ENCODE data around the gene COBLL1. TPM values are rescaled to one million over a fixed set of nuclear protein-coding genes. Genes with fewer than 3 reads are reported as not detected.

COBLL1 gene
- total RNA-seq, 1 experiment from 2014 or later, result 4.4 TPM

- DNase-seq (ENCODE audit: low read depth, low spot score) (no peak), ATAC-seq (no peak)
- Histone ChIP-seq H3K4me3 (ENCODE audit: low read depth in 2 of 2, low read length in 2 of 2) (no peak overlapping the region), H3K36me3 (ENCODE audit: control insufficient read depth, insufficient read depth, low read length) (no peaks in the 10 kb centered on the region), H3K27me3 (ENCODE audit: control insufficient read depth, insufficient read depth, low read length) (no peaks in the 10 kb centered on the region), H3K27ac (ENCODE audit: low read length) (no peak overlapping the region), H3K9me3 (ENCODE audit: control insufficient read depth, insufficient read depth, low read depth, low read length) (no peaks in the 10 kb centered on the region), H3K4me1 (ENCODE audit: control insufficient read depth, insufficient read depth, low read length) (no peaks in the 10 kb centered on the region)
- CTCF ChIA-PET, result no interaction called here
- no TSS peak for BruUV-seq (replicated peaks)
- TF ChIP-seq POLR2AphosphoS5 (IDR thresholded peaks at IDR 0.05; ENCODE audit: low read depth, low read length), result no peak
- no peak for TF ChIP-seq REST (IDR thresholded peaks at IDR 0.05; ENCODE audit: insufficient read depth in 1 of 2, low read depth in 2 of 2, low read length in 1 of 2)
- no peak for TF ChIP-seq SIN3A (IDR thresholded peaks at IDR 0.05; ENCODE audit: borderline replicate concordance, insufficient read depth, low read depth, low read length)
- intact Hi-C loops (cut with micrococcal nuclease; ENCODE audit: unreplicated experiment), result no loop called here
- POLR2A ChIA-PET, result no interaction called here
- in situ Hi-C loops (cut with HindIII; ENCODE audit: low pct_unique_long_range_greater_than_20kb, low sequenced_read_pairs), result no loop called here
These were observed 174.1 kb downstream of the COBLL1 start for GRCh38 chr2:164667566-164667965.

GRCh38 chr2:164664070-164664469, 177.6 kb downstream of the COBLL1 start:
- in situ Hi-C loops (cut with HindIII; ENCODE audit: low pct_unique_long_range_greater_than_20kb, low sequenced_read_pairs) (no loop called here), intact Hi-C loops (cut with micrococcal nuclease; ENCODE audit: unreplicated experiment) (no loop called here)
- ATAC-seq, result no peak
- no peaks in the 10 kb centered on the region for H3K27me3 ChIP-seq (ENCODE audit: control insufficient read depth, insufficient read depth, low read length)
- no peak overlapping the region for H3K4me3 ChIP-seq (ENCODE audit: low read depth in 2 of 2, low read length in 2 of 2)
- no peaks in the 10 kb centered on the region for H3K4me1 ChIP-seq (ENCODE audit: control insufficient read depth, insufficient read depth, low read length)
- DNase-seq (ENCODE audit: low read depth, low spot score), result no peak
- no peaks in the 10 kb centered on the region for H3K36me3 ChIP-seq (ENCODE audit: control insufficient read depth, insufficient read depth, low read length)
- no peaks in the 10 kb centered on the region for H3K9me3 ChIP-seq (ENCODE audit: control insufficient read depth, insufficient read depth, low read depth, low read length)
- no peak for TF ChIP-seq POLR2AphosphoS5 (IDR thresholded peaks at IDR 0.05; ENCODE audit: low read depth, low read length)
- H3K27ac ChIP-seq (ENCODE audit: low read length), result no peak overlapping the region
- POLR2A ChIA-PET, result no interaction called here
- CTCF ChIA-PET, result no interaction called here
- no TSS peak for BruUV-seq (replicated peaks)

GRCh38 chr2:164662868-164663631, 178.6 kb downstream of the COBLL1 start:
- Histone ChIP-seq H3K4me1 (ENCODE audit: control insufficient read depth, insufficient read depth, low read length) (no peaks in the 10 kb centered on the region), H3K9me3 (ENCODE audit: control insufficient read depth, insufficient read depth, low read depth, low read length) (no peaks in the 10 kb centered on the region), H3K27me3 (ENCODE audit: control insufficient read depth, insufficient read depth, low read length) (no peaks in the 10 kb centered on the region), H3K36me3 (ENCODE audit: control insufficient read depth, insufficient read depth, low read length) (no peaks in the 10 kb centered on the region), H3K27ac (ENCODE audit: low read length) (no peak overlapping the region), H3K4me3 (ENCODE audit: low read depth in 2 of 2, low read length in 2 of 2) (no peak overlapping the region)
- no TSS peak for BruUV-seq (replicated peaks)
- CTCF ChIA-PET, result no interaction called here
- DNase-seq (ENCODE audit: low read depth, low spot score), result no peak
- in situ Hi-C loops (cut with HindIII; ENCODE audit: low pct_unique_long_range_greater_than_20kb, low sequenced_read_pairs), result no loop called here
- TF ChIP-seq POLR2AphosphoS5 (IDR thresholded peaks at IDR 0.05; ENCODE audit: low read depth, low read length), result no peak
- no peak for TF ChIP-seq TCF7L2 (IDR thresholded peaks at IDR 0.05; ENCODE audit: low read depth, low read length)
- TF ChIP-seq REST (IDR thresholded peaks at IDR 0.05; ENCODE audit: insufficient read depth in 1 of 2, low read depth in 2 of 2, low read length in 1 of 2), result no peak
- no peak for TF ChIP-seq CTCF (IDR thresholded peaks at IDR 0.05)
- no peak for TF ChIP-seq SIN3A (IDR thresholded peaks at IDR 0.05; ENCODE audit: borderline replicate concordance, insufficient read depth, low read depth, low read length)
- ATAC-seq, result no peak
- intact Hi-C loops (cut with micrococcal nuclease; ENCODE audit: unreplicated experiment), result no loop called here
- POLR2A ChIA-PET, result no interaction called here

Measured in Panc1 (cell line).